Fibroblast of skin of right quadriceps (primary cell): ENCODE measurements around the gene TSNAXIP1.
"Not testable (repeated sequence)": the region's sequence is repeated elsewhere in the genome, so short reads cannot be mapped to it uniquely, and the experiment has no call there.

ENCODE experiments used
- DNase-seq: peaks from one replicate; pipeline ENCODE4 v3.0.0-alpha.2; 2013

Gene TSNAXIP1

DNA sequence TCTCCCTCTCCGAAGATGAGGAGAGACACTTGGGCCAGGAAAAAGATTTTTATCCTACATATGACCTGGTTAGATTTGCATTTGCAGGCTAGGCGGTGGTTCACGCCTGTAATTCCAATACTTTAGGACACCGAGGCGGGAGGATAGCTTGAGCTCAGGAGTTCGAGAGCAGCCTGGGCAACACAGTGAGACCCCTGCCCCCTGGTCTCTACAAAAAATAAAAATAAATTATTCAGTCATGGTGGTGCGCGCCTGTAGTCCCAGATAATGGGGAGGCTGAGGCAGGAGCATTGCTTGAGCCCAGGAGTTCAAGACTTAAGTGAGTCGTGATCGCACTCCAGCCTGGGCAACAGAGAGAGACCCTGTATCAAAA lies 27.5 kb downstream of the TSNAXIP1 start:
- no peak for DNase-seq

DNA sequence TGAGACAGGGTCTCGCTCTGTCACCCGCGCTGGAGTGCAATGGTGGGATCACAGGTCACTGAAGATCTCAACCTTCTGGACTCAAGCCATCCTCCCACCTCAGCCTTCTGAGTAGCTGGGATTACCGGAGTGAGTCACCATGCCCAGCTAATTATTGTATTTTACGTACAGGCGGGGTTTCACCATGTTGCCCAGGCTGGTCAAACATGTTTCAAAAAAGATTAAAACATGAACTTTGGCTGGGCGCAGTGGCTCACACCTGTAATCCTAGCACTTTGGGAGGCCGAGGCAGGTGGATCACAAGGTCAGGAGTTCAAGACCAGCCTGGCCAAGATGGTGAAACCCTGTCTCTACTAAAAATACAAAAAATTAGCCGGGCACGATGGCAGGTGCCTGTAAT lies 30.5 kb downstream of the TSNAXIP1 start:
- DNase-seq, result not testable (repeated sequence)

DNA sequence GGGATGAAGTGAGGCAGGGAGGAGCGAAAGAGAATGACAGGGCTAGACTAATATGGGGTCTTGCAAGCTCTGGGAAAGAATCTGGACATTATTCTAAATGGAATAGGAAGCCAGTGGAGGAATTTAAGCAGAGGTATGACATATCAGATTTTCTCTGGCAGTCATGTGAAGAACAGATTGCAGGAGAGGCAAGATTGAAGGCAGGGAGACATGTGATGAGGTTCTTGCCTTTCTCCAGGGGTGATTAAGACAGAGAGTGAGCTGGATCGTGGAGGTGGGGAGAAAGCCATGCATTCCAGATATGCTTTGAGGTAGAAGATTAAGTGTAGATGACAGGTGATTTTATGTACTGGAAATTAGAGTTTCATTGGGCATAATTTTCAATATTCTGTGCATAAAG lies 31.1 kb downstream of the TSNAXIP1 start:
- DNase-seq, result no peak

DNA sequence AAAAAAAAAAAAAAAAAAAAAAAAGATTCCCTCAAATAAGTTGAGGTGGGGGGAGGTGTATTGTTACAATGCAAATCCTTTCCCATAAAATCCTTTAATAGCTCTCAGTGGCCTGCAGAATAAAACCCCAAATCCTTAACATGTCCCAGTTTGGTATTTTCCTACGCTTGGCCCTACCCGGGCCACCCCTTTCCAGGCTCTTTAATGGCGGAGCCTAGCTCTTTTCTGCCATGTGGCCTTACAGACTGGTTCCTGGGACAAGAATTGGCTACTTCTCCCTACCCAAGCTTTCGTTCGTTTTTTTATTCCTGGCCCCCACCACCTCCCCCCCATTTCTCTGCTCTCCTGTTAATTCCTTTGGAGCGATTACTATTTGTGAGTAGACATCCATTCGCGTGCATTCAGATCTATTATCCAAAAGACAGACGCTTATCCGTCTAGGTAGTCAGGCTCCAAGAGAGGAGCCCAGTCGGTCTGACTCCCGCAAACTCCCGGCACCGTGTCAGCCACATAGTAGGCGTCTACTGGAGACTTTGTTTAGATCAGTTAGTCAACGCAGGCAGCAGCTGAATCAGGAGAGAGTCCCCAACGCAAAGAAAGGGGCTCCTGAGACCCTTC lies 34.6 kb downstream of the TSNAXIP1 start:
- DNase-seq, result no peak

DNA sequence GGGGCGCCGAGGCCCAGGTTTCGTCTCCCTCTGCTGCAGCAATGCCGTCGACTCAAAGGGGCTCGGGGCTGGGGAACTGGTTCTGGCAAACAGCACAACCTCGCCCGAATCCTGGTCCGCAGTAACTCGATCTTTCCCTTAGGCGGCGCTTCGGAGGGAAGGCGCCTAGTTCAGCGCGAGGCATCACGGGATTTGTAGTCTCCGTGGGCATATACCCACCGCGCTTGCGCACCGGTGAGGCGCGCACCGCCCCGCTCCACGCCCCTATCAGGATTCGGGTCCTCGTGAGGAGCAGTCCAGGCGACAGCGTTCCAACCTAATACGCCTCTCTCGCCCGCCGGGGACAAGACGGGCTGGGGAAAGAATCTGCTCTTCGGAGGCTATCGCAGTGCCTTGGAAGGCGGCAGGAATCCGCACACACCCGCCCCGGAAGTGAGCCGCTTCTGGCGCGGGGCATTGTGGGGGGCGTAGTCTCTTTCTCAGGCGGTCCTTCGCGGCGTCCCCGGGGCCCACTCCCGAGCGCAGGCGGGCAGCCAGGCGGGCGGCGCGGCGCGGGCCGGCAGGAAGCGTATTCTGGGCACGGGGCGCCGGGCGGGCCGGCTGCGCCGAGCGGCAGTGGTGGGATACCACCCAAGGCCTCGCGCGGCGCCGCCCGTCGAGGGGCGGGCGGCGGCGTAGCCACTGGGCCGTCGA lies 35.3 kb downstream of the TSNAXIP1 start, which contains the start of gene THAP11:
Gene THAP11, plus strand, starts transcription at position 505 of the 693 bp plus-strand sequence. CDS start 235 bp downstream, outside the sequence.
- peak; percentile 94 for DNase-seq

DNA sequence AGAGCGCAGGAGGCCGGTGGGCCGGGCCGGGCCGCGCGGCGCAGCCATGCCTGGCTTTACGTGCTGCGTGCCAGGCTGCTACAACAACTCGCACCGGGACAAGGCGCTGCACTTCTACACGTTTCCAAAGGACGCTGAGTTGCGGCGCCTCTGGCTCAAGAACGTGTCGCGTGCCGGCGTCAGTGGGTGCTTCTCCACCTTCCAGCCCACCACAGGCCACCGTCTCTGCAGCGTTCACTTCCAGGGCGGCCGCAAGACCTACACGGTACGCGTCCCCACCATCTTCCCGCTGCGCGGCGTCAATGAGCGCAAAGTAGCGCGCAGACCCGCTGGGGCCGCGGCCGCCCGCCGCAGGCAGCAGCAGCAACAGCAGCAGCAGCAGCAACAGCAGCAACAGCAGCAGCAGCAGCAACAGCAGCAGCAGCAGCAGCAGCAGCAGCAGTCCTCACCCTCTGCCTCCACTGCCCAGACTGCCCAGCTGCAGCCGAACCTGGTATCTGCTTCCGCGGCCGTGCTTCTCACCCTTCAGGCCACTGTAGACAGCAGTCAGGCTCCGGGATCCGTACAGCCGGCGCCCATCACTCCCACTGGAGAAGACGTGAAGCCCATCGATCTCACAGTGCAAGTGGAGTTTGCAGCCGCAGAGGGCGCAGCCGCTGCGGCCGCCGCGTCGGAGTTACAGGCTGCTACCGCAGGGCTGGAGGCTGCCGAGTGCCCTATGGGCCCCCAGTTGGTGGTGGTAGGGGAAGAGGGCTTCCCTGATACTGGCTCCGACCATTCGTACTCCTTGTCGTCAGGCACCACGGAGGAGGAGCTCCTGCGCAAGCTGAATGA lies 36.0 kb downstream of the TSNAXIP1 start:
- DNase-seq, result peak; percentile 31

DNA sequence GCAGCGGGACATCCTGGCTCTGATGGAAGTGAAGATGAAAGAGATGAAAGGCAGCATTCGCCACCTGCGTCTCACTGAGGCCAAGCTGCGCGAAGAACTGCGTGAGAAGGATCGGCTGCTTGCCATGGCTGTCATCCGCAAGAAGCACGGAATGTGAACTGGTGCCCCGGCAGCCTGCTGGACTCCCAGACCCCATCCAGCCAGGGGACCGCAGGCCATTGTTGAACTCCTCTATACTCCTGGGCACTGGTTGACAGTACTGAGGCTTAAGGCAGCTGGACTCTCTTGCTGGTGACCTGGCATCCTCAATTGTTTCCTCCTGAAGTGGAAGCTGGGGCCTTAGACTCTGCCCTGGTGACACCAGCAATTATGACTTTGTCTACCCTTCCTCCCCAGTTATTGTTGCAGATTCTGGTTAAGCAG lies 36.7 kb downstream of the TSNAXIP1 start:
- DNase-seq, result no peak

DNA sequence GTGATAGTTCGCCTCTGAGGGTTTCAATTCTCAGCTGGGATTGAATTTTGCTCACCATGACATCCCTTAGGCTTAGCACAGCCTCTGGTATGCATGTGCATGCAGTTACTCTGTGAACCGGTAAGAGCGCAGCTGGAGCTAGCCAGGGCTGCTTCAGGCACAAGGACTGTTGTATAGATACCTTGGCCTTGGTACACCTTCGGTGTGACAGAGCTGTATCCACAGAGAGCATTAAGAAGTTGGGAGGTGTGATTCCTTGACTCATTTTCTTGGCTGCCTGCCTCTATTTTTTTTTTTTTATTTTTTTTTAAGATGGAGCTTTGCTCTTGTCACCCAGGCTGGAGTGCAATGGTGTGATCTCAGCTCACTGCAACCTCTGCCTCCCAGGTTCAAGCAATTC lies 37.8 kb downstream of the TSNAXIP1 start:
- peak; percentile 38 for DNase-seq

DNA sequence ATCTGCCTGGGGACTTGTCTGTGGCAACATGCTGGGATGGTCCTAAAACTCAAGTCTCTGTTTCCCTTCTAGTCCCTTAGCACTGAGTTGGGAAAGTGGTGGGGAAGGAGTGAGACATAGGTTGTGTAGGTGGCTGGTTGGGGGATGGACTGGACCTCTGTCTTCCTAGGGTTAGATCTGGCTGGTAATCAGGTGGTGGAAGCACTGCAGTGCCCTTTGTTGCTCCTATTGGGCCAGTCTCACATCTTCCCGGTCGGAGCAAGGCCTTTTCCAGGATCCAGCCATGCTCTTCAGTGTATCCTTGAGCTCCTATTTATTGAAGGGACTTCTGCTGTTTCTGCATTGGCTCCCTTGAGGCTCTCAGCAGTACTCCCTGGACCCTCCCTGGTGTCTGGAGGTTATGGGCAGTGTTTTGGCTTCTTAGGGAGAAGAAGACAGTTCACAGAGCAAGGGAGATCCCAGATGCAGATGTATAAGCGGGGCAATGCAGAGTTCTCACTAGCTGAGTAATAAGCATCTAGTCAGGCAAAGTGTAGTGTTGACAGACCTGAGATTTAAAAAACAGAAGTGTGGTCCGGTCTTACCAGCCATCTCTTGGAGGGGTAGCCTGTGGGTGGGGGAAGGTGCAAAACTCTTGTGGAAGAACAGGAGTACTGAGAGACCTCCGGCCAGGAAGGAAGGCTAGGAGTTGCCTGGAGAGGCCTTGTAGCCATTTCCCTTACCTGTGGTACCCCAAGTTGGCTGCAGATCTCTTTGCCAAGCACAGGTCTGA lies 38.8 kb downstream of the TSNAXIP1 start:
- DNase-seq, result no peak

DNA sequence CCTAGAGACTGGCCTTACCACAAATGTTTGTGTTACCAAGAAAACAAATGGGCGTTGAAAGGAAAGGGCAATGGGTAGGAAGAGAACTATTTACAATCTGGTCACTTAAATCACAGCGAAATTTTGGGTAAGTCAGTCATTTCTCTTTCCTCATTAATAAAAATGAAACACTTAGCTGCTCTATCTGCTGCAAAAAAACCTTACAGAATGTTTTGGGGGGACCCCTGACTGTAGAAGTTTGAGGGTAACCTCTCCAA lies 39.3 kb downstream of the TSNAXIP1 start:
- no peak for DNase-seq

DNA sequence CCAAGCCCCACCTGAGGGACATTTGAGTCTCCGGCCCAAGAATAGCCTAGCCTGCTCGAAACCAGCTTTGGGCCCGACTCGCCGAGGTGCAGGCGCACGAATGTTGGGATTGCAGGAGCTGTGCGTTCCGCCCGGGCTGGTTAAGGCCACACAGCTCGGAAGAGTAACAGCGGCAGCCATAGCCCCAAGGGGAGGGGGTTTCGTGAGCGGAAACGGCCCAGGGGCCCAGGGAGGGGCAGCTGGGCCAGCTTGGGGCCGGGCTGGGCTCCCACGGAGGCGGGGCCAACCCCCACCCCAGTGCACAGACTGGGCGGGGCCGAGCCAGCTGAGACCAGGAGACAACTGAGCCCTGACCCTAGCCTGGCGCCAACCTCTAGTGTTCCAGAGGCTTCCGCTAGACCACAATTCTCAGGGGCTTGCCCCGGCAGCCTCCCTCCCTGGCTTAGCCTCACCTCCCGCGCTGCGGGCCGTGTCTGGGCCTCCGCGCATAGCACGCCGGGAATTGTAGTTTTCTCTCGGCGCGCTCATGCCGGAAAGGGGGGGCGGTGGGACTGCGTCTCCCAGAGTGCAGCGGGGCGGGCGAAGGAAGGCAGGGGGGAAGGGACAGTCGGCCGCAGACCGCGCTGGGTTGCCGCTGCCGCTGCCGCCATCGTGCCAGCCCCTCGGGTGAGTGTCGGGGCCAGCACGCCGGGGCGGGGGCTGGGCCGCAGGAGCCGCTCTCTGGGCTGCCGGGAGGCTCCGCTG lies 39.8 kb downstream of the TSNAXIP1 start, which contains the start of gene NUTF2:
Gene NUTF2, plus strand, starts transcription at position 614 of the 744 bp plus-strand sequence. CDS start 18,198 bp downstream, outside the sequence.
- peak; percentile 96 for DNase-seq

DNA sequence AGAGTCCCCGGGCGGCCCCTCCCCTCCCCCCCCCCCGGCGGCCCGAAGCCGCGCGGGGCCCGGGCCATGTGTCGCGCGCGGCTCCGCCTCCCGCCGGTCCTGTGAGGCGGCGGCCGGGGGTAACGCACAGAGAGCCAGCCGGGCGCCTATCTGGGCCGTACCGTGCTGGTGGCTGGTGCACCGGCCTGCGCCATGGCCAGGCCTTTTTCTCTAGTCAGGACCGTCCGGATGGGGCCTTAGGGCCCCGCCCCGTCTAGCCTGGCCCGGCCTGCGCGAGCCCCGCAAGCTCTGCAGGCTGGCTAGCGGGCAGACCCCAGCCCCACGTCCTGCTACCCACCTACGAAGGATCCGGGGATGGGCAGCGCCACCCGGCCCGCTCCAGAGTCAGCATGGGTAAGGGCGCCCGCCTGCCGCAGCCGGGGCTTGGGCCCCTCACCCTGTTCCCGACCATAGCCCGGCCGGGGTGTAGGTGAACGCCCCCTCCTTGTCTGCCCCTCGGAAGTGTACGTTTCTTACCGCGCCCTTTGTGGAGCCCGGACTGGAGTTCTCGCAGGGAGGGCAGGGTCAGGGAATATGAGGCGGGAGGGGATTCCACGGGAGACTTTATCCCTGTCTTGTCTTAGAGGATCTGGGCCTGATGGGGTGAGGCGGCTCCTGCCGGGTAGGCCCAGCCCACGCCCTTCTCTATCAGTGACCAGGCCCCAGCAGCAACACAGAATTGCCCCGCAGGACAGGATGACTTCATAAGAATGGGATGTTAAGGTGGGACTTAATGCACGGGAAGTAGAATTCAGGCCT lies 40.6 kb downstream of the TSNAXIP1 start, which contains the start of gene CENPT:
Gene CENPT, minus strand, starts transcription at position 630 of the 798 bp plus-strand sequence. CDS start 13,834 bp downstream, outside the sequence.
- peak; percentile 57 for DNase-seq

DNA sequence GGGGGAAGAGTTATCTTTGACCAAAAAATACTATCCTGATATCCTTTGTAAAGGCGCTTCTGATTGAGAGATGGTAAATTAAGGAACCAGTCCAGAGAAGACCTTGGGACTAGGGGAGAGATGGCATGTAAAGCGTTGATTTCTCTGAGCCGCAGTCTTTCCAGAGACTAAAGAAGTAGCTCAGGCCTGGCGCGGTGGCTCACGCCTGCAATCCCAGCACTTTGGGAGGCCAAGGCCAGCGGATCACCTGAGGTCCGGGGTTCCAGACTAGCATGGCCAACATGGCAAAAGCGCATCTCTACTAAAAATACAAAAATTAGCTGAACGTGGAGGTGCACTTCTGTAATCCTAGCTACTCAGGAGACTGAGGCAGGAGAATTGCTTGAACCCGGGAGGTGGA lies 41.4 kb downstream of the TSNAXIP1 start:
- no peak for DNase-seq

DNA sequence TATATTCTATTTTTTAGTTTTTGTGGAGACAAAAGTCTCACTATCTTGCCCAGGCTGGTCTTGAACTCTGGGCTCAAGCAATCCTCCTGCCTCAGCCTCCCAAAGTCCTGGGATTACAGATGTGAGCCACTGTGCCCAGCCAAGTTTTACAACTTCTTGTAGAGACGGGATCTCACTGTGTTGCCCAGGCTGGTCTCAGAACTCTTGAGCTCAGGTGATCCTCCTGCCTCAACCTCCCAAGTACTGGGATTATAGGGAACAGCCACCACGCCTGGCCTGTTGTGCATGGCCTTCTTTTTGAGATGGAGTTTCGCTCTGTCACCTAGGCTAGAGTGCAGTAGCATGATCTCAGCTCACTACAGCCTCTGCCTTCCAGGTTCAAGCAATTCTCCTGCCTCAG lies 47.0 kb downstream of the TSNAXIP1 start:
- DNase-seq, result no peak

DNA sequence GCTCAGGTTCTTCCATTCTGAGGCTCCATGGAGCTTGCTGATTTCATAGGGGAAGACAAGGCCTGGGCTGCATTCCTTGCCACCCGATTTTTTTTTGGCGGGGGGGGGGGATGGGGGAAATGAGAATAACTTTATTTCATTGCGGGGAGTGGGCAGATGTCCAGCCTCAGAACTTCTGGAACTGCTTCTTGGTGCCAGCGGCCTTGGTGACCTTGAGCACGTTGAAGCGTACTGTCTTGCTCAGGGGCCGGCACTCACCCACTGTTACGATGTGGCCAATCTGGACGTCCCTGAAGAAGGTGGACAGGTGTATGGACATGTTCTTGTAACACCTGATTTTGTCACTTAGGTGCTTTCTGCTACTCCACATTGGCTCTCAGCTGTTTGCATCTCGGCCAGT lies 49.1 kb downstream of the TSNAXIP1 start:
- DNase-seq, result no peak

DNA sequence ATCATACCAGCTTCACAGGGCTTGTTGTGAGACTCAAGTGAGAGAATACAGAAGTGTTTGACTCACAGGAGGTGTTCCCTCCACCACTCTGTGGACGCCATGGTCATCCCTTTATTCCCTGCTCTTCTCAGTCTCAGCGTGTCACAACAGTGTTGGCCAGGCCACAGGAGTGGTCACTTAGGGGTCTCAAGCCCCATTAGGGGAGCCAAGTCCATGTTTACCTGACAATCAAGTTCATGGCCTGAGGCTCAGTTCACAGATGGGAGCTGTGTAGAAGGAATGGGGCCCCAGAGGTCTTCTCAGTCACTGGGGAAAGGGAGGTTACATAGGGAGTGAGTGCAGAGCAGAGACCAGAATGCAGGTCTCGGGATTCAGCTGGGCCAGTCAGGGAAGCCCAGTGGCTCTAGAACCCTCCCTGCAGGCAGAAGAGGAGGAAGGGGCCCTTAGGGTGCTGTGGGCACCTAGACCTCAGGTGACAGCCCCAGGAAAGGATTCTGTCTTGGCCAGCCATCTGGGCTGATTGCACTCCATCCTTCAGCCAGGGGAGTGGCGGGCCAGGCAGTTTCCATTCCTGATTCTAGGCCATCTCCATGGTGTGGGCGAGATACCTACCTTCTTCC lies 50.3 kb downstream of the TSNAXIP1 start:
- DNase-seq, result no peak

DNA sequence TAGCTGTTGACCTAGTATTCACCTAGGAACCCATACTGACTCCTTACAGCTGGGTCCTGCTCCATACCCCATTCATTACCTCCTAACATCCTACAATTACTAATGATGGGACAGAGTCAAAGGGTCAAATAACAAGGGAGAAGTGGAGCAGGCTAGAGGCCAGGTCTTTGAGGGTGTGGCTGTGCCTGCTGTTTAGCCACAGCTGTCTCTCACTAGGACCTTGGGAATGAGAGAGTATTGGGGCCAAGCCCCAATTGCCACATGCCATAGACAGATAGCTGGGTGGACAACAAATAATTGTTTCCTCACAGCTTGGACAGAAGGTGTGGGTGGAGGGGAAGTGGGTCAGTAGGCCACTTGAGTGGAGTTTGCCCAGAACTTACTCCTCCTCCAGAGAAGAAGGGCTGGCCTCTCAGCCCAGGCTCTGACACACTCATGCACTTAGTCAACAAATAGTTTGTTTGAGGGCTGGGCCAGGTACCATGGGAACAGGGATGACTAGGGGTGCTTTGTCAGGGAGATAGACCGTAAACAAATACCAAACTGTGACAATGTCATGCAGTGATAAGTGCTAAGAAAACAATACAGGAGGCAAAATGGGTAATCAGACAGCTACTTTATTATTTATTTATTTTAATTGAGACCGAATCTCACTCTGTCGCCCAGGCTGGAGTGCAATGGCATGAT lies 51.0 kb downstream of the TSNAXIP1 start:
- peak; percentile 81 for DNase-seq

DNA sequence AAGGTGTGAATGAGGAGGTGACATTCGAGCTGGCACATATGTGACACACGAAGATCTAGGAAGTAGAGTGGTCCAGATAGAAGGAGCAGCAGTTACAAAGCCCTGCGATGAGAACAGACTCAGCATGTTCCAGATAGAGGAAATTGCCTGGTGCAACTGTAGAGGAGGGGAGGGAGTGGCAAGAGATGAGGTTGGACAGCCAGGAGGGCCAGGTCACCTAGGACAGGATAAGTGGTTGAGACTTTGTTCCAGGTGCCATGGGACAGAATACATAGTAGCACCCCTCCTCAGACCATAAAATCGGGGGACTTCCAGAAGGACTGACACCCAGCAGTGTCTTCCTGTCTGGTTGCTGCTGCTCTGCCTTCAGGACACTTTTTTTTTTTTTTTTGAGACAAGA lies 51.8 kb downstream of the TSNAXIP1 start:
- DNase-seq, result no peak

DNA sequence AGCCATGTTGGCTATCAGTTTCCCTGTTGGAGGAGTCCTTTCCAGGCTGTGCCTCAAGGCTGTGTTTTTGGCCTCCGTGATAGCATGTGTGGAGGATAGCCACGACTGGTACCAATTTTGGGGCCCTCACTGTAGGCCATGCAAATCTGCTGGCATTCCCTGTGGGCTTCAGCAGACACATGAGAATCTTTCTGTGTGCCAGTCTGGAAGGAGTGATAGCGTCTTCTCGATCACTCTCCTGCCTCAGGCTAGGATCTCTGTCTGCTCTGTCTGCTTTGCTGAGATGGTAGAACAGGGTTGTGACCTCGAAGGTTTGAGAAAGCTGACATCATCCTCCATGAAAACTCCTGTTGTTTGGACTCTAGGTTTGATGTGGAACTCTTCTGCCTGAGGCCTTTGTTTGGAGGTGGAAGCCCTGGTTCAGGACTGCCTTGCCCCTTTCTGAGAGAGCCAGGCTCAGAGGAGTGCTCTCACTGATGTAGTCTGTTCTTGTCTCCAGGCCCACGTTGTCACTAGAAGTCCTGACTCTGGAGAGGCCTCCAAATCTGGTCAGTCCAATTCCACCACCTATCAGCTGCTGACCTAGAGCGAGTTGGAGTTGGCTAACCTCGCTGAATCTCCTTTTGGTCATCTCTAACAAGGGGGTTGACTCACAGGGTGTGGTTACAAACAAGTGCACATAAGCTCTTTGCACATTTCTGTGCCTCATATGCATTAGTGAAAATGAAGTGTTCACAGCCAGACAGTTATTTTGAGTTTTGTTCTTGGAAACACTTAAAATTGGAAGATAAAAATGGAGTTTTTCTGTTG lies 54.1 kb downstream of the TSNAXIP1 start:
- DNase-seq, result no peak
